Fibroblast of skin of right biceps (primary cell): Measurements from ENCODE around the gene TSHZ2.

Experiments
- DNase-seq: peaks from one replicate; pipeline ENCODE4 v3.0.0-alpha.2; 2013

The TSHZ2 gene

DNA sequence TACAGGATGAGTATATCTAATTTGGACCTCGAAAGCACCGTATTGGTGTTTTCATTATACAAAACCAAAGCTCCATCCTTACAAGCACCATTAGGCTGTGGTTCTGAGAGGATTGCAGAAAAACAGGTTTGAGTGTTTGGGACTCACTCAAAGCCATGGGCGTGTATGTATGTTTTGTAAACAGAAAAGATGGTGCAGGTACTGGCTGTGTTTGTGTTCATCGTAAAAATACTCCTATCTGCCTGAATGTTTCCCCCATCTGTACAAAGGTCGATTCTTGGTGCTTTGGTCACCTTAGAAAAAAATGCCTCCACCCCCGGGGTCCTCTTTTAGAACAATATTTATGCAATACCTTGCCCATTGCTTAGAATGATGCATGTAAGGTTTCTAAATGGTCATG lies 286.6 kb downstream of the TSHZ2 start:
- no peak for DNase-seq

DNA sequence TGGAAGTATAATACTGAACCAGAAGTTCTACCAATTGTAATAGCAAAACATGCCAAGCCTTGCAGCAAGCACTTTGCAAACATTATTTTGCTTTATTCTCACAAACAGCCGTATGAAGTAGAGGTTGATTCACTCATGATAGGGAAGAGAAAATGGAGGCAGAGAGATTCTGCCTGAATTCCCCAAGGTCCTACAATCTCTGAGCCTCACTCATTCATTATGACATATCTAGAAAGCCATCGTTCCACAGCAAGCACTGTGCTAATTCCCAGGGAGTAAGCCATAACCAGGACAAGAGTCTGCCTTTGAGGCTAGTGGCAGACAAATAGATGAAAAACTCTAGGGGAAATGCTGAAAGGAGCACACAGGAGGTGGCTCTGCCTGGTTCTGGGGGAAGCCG lies 288.0 kb downstream of the TSHZ2 start:
- DNase-seq: no peak

DNA sequence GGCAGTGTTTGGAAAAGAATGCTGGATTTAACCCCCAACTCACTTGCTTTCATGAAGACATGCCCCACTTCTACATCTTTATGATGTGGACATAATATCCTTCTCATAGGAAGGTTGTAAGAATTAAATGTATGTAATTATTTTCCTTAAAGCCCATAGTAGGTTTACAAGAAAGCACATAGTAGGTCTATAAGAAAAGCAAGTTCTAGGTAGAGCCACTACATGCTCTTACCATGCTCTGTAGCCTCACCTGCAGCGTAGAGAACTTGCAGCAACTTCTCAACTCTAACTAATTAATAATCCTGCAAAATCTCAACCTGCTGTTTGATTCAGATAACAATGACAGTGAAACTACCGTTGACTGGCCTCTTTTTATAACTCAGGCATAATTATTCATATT lies 288.4 kb downstream of the TSHZ2 start:
- DNase-seq: no peak

DNA sequence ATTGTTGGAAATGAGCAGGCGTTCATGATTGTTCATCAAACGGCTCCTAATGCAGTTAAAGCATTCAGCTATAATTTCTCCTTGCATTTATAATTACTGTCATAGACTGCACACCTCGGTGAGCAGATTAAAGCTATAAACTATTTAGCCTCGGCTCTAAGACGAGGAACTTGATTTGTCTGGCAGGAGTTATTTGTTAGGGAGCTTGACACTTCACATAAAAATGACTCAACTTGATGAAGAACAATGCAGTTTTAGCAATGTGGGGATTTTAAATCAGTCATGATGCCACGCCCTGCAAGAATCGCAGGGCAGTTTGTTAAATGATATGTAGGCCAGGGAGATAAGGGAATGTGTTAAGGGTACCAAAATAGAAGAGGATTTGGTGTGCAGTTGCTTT lies 290.2 kb downstream of the TSHZ2 start:
- DNase-seq: peak; percentile 2

DNA sequence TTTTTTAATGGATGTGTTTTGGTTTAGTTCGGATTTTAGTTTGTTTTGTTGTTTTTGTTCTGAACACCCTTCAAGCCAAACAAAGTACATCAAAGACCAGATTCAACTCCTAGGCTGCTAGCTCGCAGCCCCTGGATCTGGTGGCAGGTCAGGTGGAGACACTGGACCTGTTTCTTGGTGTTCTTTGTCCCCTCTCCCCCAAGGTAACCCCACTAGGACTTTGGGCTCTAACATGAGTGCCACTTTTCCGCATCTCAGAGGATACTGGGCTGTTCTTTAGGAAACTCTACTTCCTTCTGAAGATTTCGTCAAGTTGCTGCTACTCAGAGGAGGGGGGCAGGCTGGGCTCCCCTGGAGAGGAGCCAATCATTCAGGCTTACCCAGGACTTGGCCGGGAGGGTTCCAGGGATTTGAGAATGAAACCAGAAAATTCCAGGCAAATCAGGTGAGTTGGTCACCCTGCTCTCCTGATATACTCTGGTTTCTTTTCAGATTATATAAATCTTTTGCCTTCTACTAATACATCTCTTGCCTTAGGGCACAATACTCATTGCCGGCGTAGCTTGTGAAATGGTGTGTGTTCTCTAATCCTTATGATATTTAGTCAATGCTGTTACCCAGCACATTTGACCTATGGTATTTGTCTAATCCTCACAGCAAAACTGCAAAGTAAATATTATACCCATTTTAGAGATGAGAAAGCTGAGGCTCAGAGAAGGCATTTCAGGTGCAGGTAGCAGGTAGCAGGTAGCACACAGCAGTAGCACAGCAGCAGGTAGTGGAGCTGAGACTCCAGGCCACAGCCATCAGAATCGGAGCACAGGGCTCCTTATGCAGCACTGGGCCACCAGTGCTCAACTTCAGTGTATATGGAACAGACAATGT lies 291.6 kb downstream of the TSHZ2 start:
- DNase-seq: no peak

DNA sequence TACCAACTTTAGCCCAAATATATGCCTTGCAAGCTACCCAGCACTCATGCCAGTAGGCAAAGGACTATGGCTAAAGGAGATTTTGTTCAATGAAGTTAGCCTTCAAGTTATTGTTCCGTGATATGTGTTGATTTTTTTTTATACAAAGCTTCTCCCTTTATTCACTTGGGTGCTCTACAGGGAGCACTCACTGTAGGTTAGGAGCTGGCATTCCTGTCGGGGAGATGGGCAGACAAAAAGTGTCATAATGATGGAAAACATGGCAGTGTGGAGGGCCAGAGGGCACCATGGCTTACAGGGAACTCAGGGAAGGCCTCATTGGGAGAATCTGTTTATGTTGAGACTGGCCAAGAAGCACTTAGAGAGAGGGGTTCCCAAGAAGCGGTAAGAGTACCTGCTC lies 292.4 kb downstream of the TSHZ2 start:
- DNase-seq: no peak

DNA sequence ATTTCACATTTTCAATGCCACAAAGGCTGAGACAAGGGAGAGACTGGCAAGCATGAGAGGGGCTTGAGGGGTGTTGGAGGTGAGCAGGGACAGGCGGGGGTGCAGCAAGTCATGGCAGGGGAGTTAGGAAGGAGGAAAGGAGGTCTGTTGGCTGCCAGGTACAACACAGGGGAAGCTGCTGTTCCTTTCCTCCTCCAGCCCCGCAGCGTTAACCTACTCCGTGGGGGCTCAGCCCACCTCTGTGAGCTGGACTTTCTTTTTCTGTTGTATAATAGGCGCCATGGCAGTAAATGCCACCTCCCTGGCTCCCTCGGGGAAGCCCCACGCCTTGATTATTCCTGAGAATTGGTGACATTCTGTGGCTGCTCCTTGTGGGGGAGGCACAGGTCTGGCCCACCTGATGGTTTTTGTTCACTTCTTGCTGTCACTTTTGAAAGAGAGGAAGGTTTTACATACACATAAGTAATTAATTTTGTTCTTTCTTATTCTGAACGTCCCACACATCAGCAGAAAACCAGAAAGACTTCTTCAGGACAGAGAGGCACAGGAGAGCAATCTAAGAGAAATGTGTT lies 293.2 kb downstream of the TSHZ2 start:
- DNase-seq: no peak

DNA sequence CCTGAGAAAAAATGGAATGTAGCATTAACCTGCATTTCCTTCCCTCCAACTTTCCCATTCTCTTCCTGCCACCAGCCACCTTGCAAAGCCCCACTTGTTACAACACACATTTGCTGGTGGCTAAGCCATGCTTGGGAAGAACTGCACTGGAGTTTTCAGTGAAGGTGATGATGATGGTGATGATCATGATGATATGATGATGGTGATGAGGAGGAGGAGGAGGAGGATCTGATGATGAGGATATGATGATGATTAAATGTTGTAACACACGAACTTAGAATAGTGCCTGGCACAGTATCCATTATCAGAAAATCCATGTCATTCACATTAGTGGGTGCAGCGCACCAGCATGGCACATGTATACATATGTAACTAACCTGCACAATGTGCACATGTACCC lies 297.2 kb downstream of the TSHZ2 start:
- no peak for DNase-seq

DNA sequence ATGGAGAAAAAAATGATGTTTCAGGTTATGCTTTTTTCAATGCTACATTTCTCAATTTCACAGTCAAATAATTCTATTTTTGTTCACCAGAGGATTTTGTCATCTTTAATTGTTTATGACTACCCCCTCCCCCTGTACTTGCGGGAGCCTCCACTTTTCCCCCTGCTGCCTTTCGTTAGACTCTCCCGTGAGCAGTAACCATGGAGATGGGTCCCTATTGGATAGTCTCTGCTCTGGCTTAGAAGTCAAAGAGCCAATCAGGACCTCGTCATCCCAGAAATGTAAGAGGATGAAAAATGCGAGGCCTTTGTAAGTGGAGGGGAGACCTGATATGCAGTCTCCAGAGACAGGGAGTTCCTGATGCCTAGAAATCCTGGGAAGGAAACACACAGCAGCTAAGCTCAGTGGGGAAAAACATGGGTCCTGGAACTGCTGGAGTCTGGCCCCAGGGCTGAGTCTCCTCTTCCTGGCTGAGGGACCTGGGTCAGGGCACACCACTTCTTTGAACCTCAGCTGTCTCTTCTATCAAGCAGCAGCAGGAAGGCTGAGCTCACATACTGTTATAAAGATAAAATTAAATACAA lies 298.7 kb downstream of the TSHZ2 start:
- DNase-seq: peak; percentile 2

DNA sequence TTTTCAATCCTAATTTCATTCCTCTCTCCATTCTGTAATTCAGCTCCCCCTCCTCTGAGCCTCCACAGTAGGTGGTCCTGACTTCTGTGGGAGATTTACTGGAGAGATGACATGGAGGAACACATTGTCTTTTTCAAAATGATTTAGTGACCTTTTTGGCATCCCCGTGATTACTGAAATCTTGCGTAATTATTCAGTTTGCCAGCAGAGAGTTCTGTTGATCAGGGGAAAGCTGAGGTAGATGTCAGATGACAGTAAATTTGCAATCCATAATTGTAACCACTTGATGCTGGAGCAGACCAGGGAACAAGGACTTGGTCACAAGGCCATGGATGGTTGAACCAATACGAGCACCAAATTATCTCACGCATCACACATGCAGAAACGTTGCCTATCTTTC lies 302.2 kb downstream of the TSHZ2 start:
- DNase-seq: no peak

DNA sequence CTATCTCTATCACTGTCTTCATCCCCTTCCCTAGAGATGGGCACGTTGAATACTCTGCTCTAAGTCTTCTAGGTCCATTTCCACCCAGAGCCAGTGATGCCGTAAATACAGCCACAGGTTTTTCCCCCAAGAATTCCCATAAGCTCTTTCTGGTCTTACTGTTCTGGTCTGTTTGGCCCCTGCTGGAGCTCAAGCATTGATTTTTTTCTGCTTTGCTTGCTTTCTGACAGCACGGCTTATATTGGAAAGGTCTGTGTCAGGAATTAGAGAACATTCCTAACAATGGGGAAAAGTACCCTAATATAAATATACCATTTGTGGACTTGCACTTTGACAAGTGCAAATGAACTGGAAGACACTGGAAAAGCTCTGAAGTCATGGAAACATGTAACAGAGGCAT lies 302.6 kb downstream of the TSHZ2 start:
- DNase-seq: no peak

DNA sequence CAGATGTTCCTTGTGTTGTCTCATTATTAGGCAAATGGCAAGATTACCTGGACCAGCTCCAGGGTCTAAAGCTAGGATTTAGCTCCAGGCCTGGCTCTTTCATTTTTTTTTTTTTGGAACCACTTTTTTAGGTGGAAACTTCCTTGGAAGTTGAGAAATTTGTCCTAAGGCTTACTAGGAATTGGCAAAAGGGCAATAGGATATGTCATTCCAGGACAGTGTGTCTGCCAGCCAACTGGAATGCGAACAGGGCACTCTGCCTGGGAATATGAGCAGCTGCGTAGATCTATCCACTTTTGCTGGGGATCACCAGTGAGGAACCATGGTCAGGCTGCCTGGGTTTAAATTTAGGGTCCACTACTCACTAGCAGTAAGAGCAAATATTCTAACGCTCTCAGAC lies 304.0 kb downstream of the TSHZ2 start:
- no peak for DNase-seq

DNA sequence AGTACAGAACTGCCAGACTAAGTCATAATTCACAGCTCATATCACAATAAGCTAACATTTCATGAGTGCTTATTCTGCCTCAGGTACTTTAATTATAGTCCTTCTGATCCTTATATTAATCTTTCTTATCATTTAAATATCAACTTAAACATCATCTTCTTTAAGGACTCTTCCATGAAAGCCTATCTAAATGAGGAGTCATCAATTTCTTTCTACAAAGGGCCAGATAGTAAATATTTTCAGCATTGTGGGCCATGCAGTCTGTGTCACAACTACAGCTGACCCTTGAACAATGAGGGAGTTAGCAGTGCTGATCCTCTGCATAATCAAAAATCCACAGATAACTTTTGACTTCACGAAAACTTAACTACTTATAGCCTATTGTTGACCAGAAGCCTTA lies 306.4 kb downstream of the TSHZ2 start:
- no peak for DNase-seq

DNA sequence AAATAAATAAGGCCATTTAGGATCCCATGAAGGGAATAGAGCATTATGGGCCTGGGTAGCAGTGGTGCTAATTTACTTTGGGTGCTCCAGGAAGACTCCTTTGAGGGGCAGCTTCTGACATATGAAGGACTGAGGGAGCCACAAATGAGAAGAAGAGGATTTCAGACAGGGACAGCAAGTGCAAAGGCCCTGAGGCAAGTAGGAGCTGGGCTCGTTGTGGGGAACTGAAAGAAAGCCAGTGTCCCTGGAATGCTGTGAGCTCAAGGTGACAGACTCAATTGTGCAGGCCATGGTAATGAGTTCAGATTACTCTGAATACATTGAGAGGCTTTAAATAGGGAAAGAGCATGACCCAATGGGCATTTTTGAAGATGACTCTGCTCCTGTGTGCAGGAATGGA lies 307.6 kb downstream of the TSHZ2 start:
- DNase-seq: no peak

DNA sequence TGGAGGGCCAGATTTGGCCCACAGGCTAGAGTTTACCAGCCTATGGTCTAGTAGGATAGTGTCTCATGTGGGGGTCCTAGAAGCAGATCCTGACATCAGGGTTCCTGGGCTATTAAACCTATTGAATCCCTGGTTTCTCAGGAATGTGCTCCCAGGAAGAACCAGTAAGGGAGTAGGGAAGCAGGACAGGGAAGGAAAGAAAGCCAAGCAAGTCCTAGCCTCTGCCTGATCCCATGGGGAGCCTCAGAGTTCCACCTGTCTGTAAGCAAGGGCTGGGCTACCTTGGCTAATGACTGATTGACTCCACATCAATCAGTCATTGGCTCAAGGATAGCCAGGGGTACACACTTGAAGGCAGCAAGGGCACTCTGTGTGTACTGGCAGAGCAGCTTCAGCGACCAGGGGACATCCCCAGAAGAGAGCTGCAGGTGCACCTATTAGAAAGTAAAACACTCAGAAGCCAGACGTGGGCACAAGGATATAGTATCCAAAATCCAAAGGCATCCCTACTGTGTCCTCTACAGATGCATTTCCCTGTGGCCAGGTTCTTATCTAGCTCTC lies 309.5 kb downstream of the TSHZ2 start:
- no peak for DNase-seq

DNA sequence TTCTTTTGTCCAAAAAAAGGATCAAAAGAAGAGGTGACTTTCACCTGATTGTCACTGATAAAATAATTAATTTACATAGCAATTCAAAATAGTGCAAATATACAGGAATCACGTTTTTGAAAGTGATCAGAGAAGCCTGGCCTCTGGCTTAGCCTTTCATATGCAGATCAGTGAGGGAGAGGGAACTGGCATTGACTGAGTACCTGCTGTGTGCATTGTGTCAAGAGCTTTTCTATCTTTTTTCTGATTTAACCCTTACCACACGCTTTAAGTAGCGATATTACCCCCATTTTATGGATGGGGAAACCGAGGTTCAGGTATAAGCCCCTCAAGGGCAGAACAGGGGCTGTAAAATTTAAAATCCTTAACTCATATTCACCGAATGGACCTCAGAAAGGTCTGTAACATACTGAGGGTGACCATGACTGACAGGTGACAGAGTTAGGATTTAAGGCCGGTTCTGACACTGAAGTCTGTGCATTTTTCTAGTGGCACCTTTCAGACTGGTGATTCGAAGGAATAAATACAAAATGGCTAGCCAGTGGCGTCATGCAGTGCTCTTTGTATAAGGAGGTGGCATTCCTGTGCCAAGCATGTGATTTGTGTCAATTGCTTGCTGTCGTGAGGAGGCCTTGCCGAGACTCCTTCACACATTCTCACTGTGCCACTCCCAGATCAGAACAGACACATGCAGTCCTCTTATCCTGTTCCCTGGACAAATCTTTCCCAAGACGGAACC lies 310.2 kb downstream of the TSHZ2 start:
- no peak for DNase-seq

DNA sequence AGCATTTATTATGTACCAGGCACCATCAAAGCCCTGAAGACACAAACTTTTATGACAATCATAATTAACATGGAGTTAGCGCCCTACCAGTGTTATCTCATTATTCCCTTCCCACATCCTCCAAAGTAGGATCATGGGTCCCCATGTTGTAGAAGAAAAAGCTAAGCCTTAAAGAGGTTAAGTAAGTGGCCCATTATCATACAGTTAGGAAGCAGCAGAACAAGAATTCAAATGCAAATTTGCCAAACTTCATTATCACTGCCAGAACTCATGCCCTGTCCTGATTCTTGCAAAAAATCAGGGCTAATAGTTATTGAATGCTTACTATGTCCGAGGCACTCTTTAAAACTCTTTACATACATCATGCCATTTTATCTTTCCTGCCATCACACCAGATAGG lies 310.9 kb downstream of the TSHZ2 start:
- DNase-seq: no peak

DNA sequence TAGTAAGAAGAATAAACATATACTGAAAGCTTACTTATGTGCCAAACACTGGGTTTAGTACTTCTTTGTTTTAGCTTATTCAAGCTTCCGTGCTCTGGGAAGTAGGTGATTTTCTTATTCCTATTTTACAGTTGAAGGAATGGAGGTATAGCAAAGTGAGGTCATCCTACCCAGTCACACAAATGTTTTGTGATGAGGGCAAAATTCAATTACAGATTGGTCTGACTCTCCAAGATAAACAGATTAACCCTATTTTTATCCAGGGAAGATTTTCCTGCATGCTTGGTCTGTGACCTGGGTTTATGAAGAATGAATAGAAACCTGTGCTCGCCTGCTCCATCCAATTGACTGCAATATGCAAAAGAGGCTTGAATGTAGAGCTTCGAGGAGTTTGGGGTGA lies 311.4 kb downstream of the TSHZ2 start:
- no peak for DNase-seq

DNA sequence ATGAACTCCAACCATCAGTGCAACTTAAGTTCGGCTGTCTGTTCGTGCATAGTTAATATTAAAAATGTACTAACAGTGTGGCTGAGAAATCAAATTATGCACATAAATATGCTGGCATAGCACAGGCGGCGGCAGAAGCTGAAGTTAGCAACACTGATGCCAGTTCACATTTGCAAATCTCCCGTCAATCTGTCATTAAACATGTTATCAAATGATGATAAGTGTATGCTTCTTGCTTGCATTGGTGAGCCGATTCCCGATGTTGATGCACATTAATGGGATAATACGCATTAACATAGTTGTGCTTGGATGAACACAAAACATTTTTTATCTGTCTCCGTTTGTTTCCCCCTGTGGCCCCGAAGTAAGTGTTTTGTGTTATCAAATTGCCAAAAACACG lies 312.1 kb downstream of the TSHZ2 start:
- DNase-seq: no peak

DNA sequence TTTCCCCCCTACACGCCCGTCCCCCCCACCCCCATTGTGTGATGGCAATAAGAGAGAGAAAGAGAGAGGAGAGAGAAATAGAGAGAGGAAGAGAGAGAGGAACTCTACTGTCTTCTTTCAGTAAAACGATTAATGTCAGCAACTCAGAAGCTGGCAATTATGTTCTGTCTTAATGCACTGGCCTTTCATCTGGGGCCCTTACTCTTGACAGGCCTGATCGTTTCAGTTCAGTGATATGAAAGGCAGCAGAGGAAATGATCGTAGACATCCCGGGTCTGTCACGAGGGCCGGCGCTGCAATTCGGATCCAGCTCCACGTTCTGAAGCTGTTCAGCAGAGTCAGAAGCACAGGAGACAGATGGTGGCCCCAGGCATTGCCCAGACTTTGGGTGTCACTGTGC lies 312.5 kb downstream of the TSHZ2 start:
- no peak for DNase-seq

DNA sequence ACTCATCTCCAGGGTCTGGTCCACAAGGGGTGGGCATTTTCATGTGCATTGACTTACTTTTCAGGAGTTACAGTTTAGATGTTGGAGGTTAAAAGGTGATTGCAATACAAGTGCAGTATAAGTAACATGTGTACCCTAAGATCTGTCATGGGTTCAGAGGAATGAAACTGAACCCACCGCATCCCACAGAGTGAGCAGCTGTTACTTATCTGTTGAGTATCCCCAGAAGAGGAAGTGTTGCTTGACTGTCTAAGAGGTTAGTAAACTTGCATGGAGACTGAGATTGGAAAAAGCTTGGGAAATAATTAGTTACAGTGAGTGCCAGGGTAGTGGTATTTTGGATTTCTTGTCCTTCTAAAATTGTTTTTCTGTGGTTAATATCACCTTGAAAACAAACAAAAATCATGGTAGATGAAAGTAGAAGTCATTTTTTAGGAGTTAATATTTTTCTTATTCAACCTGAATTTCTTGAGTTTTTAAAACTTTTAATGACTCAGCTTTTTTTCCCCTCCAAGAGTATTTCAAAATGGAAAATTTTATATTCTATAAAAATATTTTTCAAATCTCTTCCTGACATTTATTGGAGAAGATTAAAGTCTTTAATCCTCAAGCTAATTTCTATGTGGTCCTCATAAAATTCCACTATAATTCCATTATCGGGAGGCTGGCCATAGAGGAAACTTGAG lies 315.3 kb downstream of the TSHZ2 start:
- no peak for DNase-seq

DNA sequence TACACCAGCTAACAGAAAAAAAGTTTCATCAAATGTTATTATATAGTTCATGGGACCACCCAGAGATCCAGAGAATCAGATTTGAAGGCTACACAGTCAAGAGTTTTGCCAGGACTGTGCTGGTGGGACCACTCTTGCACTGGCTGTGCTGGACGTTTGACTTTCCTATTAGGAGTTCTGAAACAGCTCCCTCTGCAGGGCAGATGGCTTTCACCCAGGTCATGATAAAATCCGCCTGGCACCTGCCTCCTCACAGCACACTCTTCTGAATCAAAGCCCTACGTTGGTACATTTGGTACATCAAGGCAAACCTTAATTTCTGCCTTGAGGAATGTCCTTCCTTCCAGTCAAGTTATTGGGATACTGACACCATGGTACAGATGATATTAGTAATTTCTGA lies 319.4 kb downstream of the TSHZ2 start:
- DNase-seq: no peak

DNA sequence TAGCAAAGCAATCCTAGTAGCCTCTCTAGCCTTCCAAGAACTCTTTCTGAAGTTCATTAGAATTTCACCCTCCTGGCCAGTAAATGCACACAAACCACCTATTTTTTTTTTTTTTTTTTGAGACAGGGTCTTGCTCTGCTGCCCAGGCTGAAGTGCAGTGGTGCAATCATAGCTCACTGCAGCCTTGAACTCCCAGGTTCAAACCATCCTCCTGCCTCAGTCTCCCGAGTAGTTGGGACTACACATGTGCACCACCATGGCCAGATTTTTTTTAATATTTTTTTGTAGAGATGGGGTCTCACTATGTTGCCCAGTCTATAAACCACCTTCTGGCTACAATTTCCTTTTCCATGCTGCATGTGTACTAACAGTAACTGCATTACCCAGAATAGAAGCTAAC lies 320.2 kb downstream of the TSHZ2 start:
- DNase-seq: no peak
